ENCODE data around the gene PCOLCE2.
A peak's percentile ranks its signal among the peaks of the same experiment; 100 is the strongest.

Gene PCOLCE2, protein sequence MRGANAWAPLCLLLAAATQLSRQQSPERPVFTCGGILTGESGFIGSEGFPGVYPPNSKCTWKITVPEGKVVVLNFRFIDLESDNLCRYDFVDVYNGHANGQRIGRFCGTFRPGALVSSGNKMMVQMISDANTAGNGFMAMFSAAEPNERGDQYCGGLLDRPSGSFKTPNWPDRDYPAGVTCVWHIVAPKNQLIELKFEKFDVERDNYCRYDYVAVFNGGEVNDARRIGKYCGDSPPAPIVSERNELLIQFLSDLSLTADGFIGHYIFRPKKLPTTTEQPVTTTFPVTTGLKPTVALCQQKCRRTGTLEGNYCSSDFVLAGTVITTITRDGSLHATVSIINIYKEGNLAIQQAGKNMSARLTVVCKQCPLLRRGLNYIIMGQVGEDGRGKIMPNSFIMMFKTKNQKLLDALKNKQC

DNA sequence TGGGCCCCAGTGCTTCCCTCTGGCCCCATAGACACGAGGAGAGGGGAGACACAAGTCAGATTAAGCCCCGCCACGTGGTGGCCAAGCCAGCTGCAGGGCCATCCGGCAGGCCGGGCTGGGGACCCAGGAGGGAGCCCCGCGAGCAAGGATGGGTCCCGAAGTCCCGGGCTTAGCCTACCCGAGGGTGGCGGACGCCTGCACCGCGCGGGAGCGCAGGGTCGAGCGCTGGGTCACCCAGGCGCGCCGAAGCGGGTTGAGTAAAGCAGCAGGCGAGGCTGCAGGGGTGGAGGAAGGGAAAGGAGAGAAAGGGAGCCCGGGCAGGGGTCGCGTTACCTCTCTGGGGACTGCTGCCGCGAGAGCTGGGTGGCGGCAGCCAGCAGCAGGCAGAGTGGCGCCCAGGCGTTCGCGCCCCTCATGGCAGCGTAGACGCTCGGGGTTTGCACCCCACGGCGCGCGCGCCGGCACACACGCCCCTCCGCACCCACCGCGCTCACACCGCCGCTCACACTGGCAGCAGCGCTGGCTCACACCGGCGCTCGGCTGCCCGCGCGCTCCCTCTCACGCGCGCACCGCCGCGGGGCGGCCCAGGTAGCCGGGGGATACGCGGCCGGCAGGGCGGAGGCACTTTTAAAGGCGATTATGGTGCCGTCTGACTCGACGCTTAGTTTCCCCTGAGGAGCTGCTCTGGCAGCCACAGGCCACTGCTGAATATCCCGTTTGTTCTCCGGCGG, at the start of gene PCOLCE2:
TSS of gene PCOLCE2 (minus strand) at position 603 of the 731 bp plus-strand sequence. CDS start at position 416, 187 bp downstream.
- Mint-ChIP-seq H3K36me3 (no peaks in the 10 kb centered on the region), H3K9me3 (no peaks in the 10 kb centered on the region), H3K27me3 (peaks cover 20 to 71% of the 10 kb centered on the region in 2 donors), H3K27ac (peak within 1 kb of the TSS; percentile 28), H3K4me1 (peaks cover 7 to 8% of the 10 kb centered on the region in 2 donors), H3K4me3 (peak within 1 kb of the TSS; percentile 76 to 83)
- peak; percentile 4 for DNase-seq
- ATAC-seq (replicated peaks) = peak; percentile 70 to 71

DNA sequence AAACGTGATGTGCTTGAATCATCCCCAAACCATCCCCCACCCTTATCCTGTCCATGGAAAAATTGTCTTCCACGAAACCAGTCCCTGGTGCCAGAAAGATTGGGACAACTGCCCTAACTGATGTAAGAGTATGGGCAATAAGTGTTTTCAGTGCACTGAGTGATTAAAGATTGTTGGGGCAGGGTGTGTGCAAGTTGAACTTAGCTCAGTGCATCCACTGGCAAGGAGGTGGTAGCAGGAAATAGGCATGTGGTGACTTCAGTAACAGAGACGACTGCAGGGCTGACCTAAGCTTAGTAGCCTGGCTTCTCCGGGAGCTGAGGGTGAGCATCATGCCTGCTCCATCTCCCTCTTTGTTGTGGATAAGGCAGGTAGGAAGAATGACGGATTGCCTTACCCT, 47.1 kb upstream of the PCOLCE2 start:
- Mint-ChIP-seq H3K36me3 (no peaks in the 10 kb centered on the region), H3K9me3 (no peaks in the 10 kb centered on the region), H3K27me3 (peaks cover 0 to 12% of the 10 kb centered on the region in 2 donors), H3K4me3 (no peak overlapping the region), H3K4me1 (no peaks in the 10 kb centered on the region), H3K27ac (no peak overlapping the region)
- DNase-seq = no peak
- ATAC-seq (replicated peaks) = no peak

DNA sequence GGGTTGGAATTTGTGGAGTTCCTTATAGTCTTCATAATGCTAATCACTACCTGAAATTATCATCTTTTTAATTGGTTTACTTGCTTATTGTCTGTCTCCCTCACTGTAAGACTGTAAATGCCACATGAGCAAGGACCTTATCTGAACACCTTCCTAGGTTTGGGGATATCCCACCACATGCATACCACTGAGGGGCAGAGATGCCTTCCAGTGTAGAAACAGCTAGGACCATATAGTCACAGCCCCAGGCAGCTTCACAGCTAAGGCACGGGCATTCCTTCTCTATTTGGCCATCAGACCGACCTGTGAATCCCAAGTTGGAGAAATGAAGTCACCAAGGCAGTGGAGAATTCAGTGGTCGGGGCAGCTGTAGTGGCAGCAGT, 46.0 kb upstream of the PCOLCE2 start:
- Mint-ChIP-seq H3K36me3 (no peaks in the 10 kb centered on the region), H3K9me3 (no peaks in the 10 kb centered on the region), H3K27me3 (peaks cover 0 to 12% of the 10 kb centered on the region in 2 donors), H3K27ac (no peak overlapping the region), H3K4me1 (no peaks in the 10 kb centered on the region), H3K4me3 (no peak overlapping the region)
- ATAC-seq (replicated peaks) (no peak), DNase-seq (no peak)

DNA sequence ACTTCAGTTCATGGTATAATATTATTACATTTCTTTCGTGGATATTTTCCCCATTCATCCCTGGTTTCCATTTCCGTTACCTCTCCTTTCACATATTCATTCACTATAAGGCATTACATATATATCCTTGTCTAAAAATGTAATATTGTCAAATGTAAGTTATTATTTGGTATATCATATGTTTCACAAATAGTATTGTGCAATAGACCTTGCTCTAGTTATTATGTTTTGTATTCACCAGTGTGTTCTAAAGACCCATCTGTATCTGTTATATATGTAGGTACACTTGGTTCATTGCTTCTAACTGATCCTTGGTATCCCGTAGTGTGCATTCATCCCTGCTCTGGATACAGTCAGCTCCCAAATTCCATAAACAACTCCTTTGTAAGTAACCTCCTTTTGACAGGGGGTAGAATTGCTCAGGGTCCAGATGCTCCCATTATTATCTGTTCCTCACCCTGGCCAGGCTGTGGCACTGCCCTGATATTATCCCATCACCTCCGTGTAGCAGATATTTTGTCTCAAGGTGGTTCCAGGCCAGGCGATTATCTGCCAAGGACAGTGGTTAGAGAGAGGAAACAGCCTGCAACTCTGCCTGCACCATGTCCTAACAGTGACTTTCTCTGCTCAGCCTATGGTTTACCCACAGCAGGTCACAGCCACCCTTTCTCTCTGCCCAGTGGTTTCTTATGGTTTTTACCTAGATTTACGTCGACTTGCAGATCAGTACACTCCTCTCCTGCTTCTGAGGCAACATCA, 45.4 kb upstream of the PCOLCE2 start:
- DNase-seq = no peak
- no peaks in the 10 kb centered on the region for H3K36me3 Mint-ChIP-seq
- ATAC-seq (replicated peaks) = no peak
- H3K4me1 Mint-ChIP-seq = no peaks in the 10 kb centered on the region
- H3K27ac Mint-ChIP-seq = no peak overlapping the region
- H3K27me3 Mint-ChIP-seq = peaks cover 0 to 12% of the 10 kb centered on the region in 2 donors
- H3K9me3 Mint-ChIP-seq = no peaks in the 10 kb centered on the region
- H3K4me3 Mint-ChIP-seq = no peak overlapping the region

DNA sequence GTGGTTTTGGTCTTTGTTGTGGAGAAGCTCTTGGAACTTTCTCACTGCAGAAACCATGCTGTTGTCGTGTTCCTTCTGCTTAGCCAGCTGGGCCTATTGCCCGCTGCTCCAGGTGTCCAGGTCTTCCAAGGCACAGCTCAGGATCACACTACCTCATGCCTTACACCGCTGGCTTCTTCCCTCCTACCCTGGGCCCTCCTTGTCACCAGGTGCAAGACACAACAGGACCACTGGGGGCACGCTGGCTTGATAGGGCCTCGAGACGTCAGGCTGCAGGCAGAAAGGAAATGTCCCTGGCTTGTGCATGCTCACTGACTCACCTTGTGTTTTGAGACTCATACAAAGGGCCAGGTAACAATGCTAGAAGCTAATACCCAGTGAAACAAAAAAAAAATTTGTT, 42.3 kb upstream of the PCOLCE2 start:
- H3K27ac Mint-ChIP-seq = no peak overlapping the region
- peaks cover 0 to 22% of the 10 kb centered on the region in 2 donors for H3K27me3 Mint-ChIP-seq
- H3K4me3 Mint-ChIP-seq = no peak overlapping the region
- no peaks in the 10 kb centered on the region for H3K36me3 Mint-ChIP-seq
- no peak for DNase-seq
- ATAC-seq (replicated peaks) = peak in 1 of 2 donors; percentile 68
- no peaks in the 10 kb centered on the region for H3K4me1 Mint-ChIP-seq
- H3K9me3 Mint-ChIP-seq = no peaks in the 10 kb centered on the region

DNA sequence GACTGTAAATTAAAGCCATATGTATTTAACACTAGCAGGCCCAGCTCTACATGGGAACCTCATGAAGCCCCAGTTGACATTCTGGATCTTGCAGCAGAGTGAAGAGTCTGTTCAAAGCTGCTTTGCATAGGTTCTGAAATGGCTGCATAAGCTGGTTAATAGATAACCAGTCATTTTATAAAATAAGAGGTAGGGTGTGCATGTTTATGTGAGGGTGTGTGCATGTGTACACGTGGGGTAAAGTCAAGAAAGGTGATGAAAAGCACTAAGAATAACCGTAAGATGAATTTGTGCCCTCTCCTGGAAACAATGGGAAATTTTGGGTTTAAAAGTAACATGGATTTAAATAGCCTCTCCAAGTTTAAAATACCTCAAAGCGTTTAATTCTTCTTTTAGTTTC, 41.6 kb upstream of the PCOLCE2 start:
- H3K4me1 Mint-ChIP-seq = no peaks in the 10 kb centered on the region
- peaks cover 7 to 24% of the 10 kb centered on the region in 2 donors for H3K27me3 Mint-ChIP-seq
- H3K36me3 Mint-ChIP-seq = no peaks in the 10 kb centered on the region
- no peaks in the 10 kb centered on the region for H3K9me3 Mint-ChIP-seq
- no peak for DNase-seq
- ATAC-seq (replicated peaks) = no peak
- H3K4me3 Mint-ChIP-seq = no peak overlapping the region
- no peak overlapping the region for H3K27ac Mint-ChIP-seq

DNA sequence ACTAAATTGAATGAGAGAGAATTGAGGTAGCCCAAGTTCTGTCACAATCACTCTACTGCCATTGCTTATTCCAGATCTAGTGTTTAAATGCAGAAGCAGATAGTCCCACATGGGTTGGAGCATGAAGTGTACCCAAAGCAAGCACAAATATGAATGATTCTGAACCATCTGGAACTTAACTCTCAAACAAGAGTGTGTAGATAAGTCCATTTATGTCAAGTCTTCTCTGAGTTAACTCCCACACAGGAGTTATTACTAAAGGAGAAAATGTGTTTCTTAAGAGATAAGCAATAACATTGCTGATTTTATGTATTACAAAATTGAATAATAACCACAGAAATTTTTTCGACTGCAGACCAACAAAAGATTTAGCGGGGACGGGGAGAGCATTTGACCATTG, 41.0 kb upstream of the PCOLCE2 start:
- ATAC-seq (replicated peaks) = no peak
- H3K27me3 Mint-ChIP-seq = peaks cover 13 to 28% of the 10 kb centered on the region in 2 donors
- H3K9me3 Mint-ChIP-seq = no peaks in the 10 kb centered on the region
- H3K27ac Mint-ChIP-seq = no peak overlapping the region
- H3K36me3 Mint-ChIP-seq = no peaks in the 10 kb centered on the region
- H3K4me1 Mint-ChIP-seq = no peaks in the 10 kb centered on the region
- H3K4me3 Mint-ChIP-seq = no peak overlapping the region
- DNase-seq = no peak

DNA sequence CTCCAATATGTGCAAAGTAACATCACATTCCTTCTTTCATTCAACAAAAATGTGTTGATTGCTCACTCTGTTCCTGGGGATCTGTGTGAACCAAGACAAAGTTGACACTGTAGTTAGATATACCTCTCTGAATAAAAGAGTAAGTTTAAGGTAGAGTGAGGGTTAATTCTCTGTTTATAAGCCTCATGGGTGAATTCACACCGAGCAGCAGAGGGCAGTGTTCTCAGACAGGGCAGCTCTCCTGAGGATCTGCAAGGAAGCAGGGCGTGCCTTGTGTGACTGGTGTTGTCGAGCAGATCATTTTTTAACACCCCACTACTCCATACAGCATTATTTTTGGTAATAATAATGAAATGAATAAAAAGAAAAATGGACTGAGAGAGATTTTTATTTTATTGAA, 40.2 kb upstream of the PCOLCE2 start:
- Mint-ChIP-seq H3K27ac (no peak overlapping the region), H3K4me1 (no peaks in the 10 kb centered on the region), H3K27me3 (peaks cover 20 to 29% of the 10 kb centered on the region in 2 donors), H3K4me3 (no peak overlapping the region), H3K36me3 (peaks cover 0 to 4% of the 10 kb centered on the region in 2 donors), H3K9me3 (no peaks in the 10 kb centered on the region)
- ATAC-seq (replicated peaks) (no peak), DNase-seq (no peak)

DNA sequence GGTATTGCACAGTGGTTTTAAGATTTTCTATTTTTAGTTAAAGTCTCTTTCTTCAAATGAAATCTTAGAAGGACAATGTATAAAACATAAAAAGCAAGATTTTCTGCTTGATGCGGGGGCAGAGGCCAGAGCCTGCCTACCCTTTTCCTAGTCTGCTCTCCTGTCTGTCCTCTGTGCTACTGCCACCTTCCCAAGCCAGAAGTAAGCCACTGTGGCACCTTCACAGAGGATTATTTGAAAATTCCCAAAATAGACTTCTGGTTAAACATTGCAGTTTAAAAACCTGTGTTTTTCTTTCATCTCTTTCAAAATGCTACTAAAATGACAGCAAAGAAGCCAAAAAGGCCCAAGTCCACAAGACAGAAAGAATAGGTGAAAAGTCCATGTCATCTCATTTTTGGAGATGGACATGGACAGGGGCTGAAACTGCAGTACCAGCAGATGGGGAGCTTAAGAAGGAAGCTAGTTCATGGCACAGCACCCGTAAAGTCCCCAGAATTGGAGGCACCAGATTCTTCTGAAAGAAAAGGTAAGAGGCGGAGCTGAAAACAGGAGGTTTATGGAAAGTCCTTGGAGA, 37.6 kb upstream of the PCOLCE2 start:
- no peak overlapping the region for H3K4me3 Mint-ChIP-seq
- ATAC-seq (replicated peaks) (no peak), DNase-seq (no peak)
- H3K4me1 Mint-ChIP-seq = no peaks in the 10 kb centered on the region
- H3K36me3 Mint-ChIP-seq = peaks cover 3 to 4% of the 10 kb centered on the region in 2 donors
- H3K27me3 Mint-ChIP-seq = peaks cover 25 to 33% of the 10 kb centered on the region in 2 donors
- H3K9me3 Mint-ChIP-seq = peaks cover 0 to 5% of the 10 kb centered on the region in 2 donors
- H3K27ac Mint-ChIP-seq = no peak overlapping the region

DNA sequence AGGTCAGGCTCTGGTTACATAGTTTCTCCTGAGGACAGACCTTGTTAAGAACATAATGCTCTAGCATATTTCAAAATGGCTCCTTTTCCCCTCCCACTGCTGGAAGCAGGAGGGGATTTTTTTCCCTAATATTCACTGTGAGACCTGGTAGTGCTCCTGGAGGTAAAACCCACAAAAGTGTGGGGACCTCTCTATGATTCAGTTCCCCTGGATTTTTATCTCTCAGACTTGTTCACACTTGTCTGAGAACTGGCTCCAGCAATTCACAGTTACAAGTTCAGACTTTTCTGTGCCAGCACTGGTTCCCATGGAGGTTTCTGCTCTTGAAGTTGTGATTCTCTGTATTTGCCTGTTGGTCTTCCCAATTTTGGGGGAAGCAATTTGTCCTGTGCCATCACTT, 36.3 kb upstream of the PCOLCE2 start:
- H3K36me3 Mint-ChIP-seq = peaks cover 3 to 4% of the 10 kb centered on the region in 2 donors
- H3K4me1 Mint-ChIP-seq = no peaks in the 10 kb centered on the region
- DNase-seq (no peak), ATAC-seq (replicated peaks) (no peak)
- H3K27ac Mint-ChIP-seq = no peak overlapping the region
- H3K9me3 Mint-ChIP-seq = peaks cover 0 to 5% of the 10 kb centered on the region in 2 donors
- no peak overlapping the region for H3K4me3 Mint-ChIP-seq
- H3K27me3 Mint-ChIP-seq = peaks cover 25 to 33% of the 10 kb centered on the region in 2 donors

DNA sequence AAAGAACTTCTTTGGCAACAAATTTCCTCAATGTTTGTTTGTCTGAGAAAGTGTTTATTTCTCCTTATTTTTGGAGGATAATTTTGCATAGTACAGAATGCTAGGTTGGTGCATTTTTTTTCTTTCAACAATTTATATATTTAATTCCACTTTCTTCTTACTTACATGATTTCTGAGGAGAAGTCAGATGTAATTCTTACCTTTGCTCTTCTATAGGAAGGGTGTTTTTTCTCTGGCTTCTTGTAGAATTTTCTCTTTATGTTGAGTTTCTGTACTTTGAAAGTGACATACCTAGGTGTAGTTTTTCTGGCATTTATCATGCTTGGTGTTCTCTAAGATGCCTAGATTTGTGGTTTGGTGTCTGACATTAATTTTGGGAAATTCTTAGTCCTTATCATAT, 34.8 kb upstream of the PCOLCE2 start:
- ATAC-seq (replicated peaks) = no peak
- Mint-ChIP-seq H3K4me3 (no peak overlapping the region), H3K27me3 (peaks cover 25 to 33% of the 10 kb centered on the region in 2 donors), H3K9me3 (peaks cover 0 to 5% of the 10 kb centered on the region in 2 donors), H3K27ac (no peak overlapping the region), H3K36me3 (peaks cover 3 to 4% of the 10 kb centered on the region in 2 donors), H3K4me1 (no peaks in the 10 kb centered on the region)
- no peak for DNase-seq

DNA sequence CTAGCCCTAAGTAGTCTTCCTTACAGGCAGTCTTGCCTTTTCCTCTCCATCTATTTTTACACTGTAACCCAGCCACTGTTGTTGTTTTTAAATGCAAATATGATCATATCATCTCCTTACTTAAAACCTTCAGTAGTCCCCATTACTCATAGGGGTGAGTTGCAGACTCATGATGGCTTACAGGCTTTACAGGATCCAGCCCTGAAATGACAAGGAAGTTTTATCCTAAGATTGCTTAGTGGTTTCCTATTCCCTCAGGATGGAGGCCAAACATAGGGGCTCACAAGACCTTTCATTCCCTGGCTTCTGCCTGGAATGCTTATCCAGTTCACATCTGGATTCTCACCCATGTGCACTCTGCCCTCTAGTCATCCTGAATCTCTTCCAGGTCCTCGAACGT, 27.7 kb upstream of the PCOLCE2 start:
- Mint-ChIP-seq H3K9me3 (no peaks in the 10 kb centered on the region), H3K4me3 (no peak overlapping the region), H3K27ac (no peak overlapping the region), H3K36me3 (no peaks in the 10 kb centered on the region), H3K4me1 (no peaks in the 10 kb centered on the region), H3K27me3 (peaks cover 0 to 9% of the 10 kb centered on the region in 2 donors)
- no peak for DNase-seq
- no peak for ATAC-seq (replicated peaks)

DNA sequence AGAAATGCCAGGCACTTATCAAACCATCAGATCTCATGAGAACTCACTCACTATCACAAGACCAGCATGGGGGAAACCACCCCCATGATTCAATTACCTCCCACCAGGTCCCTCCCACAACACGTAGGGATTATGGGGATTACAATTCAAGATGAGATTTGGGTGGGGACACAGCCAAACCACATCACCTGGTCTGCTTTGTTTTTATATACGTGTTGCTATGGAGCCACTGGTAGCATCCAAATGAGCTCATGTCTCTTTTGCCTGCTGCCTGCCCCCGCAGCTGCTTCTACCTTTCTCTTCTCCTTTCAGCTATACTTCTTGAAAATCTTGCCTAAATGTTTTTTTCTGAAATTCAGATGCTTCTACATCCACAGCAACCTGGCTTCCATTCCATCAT, 26.8 kb upstream of the PCOLCE2 start:
- Mint-ChIP-seq H3K4me1 (no peaks in the 10 kb centered on the region), H3K36me3 (no peaks in the 10 kb centered on the region), H3K27ac (no peak overlapping the region), H3K4me3 (no peak overlapping the region), H3K27me3 (peaks cover 5 to 14% of the 10 kb centered on the region in 2 donors), H3K9me3 (no peaks in the 10 kb centered on the region)
- DNase-seq (no peak), ATAC-seq (replicated peaks) (no peak)

DNA sequence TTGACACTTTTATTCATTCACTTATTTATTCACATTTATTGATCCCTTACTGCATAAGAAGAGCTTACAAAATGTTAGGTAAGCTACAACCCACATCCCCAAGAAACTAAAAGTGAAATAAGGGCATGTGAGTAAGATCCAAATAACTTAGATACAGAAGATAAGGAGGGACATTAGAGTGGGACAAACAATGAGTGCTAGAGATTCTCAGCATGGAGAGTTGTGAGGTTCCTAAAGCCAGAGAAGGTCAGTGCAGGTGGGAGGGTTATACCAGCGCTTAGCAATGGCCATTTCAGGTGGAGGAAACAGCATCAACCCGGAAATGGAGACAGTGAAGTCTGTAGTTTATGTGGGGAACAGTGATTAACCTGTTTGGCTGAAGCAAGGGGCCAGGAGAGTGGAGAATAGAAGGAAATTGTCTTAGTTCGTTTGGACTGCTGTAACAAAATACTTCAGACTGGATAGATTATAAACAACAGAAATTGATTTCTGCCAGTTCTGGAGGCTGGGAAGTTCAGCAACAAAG, 25.5 kb upstream of the PCOLCE2 start:
- Mint-ChIP-seq H3K27ac (no peak overlapping the region), H3K36me3 (no peaks in the 10 kb centered on the region), H3K4me1 (no peaks in the 10 kb centered on the region), H3K4me3 (no peak overlapping the region), H3K9me3 (no peaks in the 10 kb centered on the region), H3K27me3 (peaks cover 9 to 17% of the 10 kb centered on the region in 2 donors)
- ATAC-seq (replicated peaks) = no peak
- no peak for DNase-seq

Data from stimulated activated naive B cell treated with anti-CD40 and anti-IgM and Interleukin-4, amounts not matched to agents 10 μg/mL and 1 μg/mL and 100 μg/mL, for 72 hours (primary cell).